ENCODE results near the gene UBAP1. TPM values are rescaled to one million over a fixed set of nuclear protein-coding genes. Genes with fewer than 3 reads are reported as not detected.
"Not testable (repeated sequence)": the region's sequence is repeated elsewhere in the genome, so short reads cannot be mapped to it uniquely, and the experiment has no call there.

UBAP1 gene
- total and polyA plus RNA-seq, 8 donors: 40.5 to 54.1 (median 48.8) TPM

DNA sequence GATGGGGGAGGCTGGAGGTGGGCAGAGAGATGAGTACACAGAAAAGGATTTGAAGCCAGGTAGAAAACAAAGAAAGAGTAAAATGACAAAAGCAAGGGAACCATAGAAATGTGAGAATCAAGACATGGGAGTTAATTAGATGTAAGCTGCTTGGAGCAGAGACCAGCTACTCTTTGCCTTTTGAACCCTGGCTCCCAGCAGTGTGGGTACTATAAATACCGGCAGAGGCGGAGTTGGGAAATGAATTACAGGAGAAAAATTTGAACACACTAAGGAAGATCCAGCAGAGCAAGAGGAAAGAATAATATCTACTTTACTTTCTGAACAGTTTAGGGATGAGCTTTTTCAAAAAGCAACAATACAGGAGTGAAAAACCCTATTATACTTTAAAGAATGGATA, 113.7 kb downstream of the UBAP1 start:
- no peak for TF ChIP-seq CTCF (IDR thresholded peaks at IDR 0.05)
- intact Hi-C loops (cut with DNase I): no loop called here
- no peak for ATAC-seq
- no peak overlapping the region for H3K4me3 ChIP-seq
- no peak for DNase-seq
- H3K27ac ChIP-seq: no peak overlapping the region
- H3K9me3 ChIP-seq: no peaks in the 10 kb centered on the region
- no peaks in the 10 kb centered on the region for H3K27me3 ChIP-seq
- H3K4me1 ChIP-seq: no peaks in the 10 kb centered on the region
- H3K36me3 ChIP-seq: no peaks in the 10 kb centered on the region

DNA sequence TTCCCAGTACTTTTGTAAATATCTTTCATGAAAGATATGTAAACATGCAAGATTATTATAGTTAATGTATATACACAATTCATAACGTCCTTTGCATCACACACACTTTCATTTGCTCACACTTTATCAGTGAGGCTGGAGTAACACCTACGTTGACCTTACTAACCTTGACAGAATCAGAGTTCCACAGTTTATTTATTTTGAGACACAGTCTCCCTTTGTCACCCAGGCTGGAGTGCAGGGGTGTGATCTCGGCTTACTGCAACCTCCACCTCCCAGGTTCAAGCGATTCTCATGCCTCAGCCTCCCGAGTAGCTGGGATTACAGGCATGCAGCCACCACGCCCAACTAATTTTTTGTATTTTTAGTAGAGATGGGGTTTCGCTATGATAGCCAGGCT, 122.2 kb downstream of the UBAP1 start:
- H3K4me3 ChIP-seq; H3K27me3 ChIP-seq; DNase-seq; H3K4me1 ChIP-seq; ATAC-seq; H3K36me3 ChIP-seq; H3K27ac ChIP-seq; H3K9me3 ChIP-seq; intact Hi-C loops (cut with DNase I): not testable (repeated sequence)

Other genes with a start within 250 kb of the UBAP1 start
- gene UBAP2, start 130.2 kb upstream of the UBAP1 start, total RNA-seq: 10 to 100 TPM; 28.2 to 40.3 TPM
- 10 to 100 TPM; 33.7 to 38.1 (median 36.3) TPM for gene UBAP2, start 130.2 kb upstream of the UBAP1 start, polyA plus RNA-seq (ENCODE audit: insufficient read length in 6 of 6)
- gene DCAF12, start 52.3 kb upstream of the UBAP1 start, total RNA-seq: 10 to 100 TPM; 30.4 to 45.8 TPM
- gene DCAF12, start 52.3 kb upstream of the UBAP1 start, polyA plus RNA-seq (ENCODE audit: insufficient read length in 6 of 6): 10 to 100 TPM; 62.2 to 70.9 (median 67.7) TPM
- gene KIF24, start 150.2 kb downstream of the UBAP1 start, total RNA-seq: 1 to 10 TPM; 2.4 TPM
- 1 to 10 TPM; 4.7 to 6.8 (median 5.2) TPM for gene KIF24, start 150.2 kb downstream of the UBAP1 start, polyA plus RNA-seq (ENCODE audit: insufficient read length in 6 of 6)
- gene NUDT2, start 150.5 kb downstream of the UBAP1 start, total RNA-seq: 10 to 100 TPM; 10.3 to 11.9 TPM
- 10 to 100 TPM; 19.8 to 25.6 (median 23.5) TPM for gene NUDT2, start 150.5 kb downstream of the UBAP1 start, polyA plus RNA-seq (ENCODE audit: insufficient read length in 6 of 6)
- gene MYORG, start 197.9 kb downstream of the UBAP1 start, total RNA-seq: 10 to 100 TPM in 1 of 2 donors, 1 to 10 TPM in 1; 6.9 to 22.6 TPM
- 1 to 10 TPM; 3.1 to 4.8 (median 3.5) TPM for gene MYORG, start 197.9 kb downstream of the UBAP1 start, polyA plus RNA-seq (ENCODE audit: insufficient read length in 6 of 6)

Data from left lung (tissue), 10 donors.